HG03103 (cell line): ENCODE measurements around the gene TRIM39.
"Not testable (repeated sequence)": the region's sequence is repeated elsewhere in the genome, so short reads cannot be mapped to it uniquely, and the experiment has no call there.

Experiments used
- ATAC-seq: cut with Tn5 transposase; IDR thresholded peaks from one replicate; pipeline ENCODE4 v1.9.1; 2021; ENCODE audit warnings: low read depth; ENCODE audit not compliant: unreplicated experiment

The TRIM39 gene

GRCh38 chr6:30326526-30327231 lies at the start of gene TRIM39:
Gene TRIM39, plus strand, starts transcription at chr6:30326927. Its CDS starts 2,391 bp downstream, at chr6:30329318.
- ATAC-seq, result peak; percentile 57

GRCh38 chr6:30280988-30281387 lies 45.7 kb upstream of the TRIM39 start:
- not testable (repeated sequence) for ATAC-seq

GRCh38 chr6:30282522-30282921 lies 44.2 kb upstream of the TRIM39 start:
- ATAC-seq, result no peak

- ATAC-seq, result no peak
These were observed 43.0 kb upstream of the TRIM39 start for GRCh38 chr6:30283761-30284160.

GRCh38 chr6:30287139-30287538 lies 39.6 kb upstream of the TRIM39 start:
- ATAC-seq, result no peak

- no peak for ATAC-seq
These were observed 30.9 kb upstream of the TRIM39 start for GRCh38 chr6:30295837-30296236.

- ATAC-seq, result no peak
These were observed 22.7 kb upstream of the TRIM39 start for GRCh38 chr6:30304002-30304401.

- no peak for ATAC-seq
These were observed 15.6 kb upstream of the TRIM39 start for GRCh38 chr6:30311101-30311500.

GRCh38 chr6:30311671-30312070 lies 15.1 kb upstream of the TRIM39 start:
- ATAC-seq, result no peak

GRCh38 chr6:30312266-30312665 lies 14.5 kb upstream of the TRIM39 start:
- ATAC-seq, result no peak

GRCh38 chr6:30312676-30313321 lies 13.9 kb upstream of the TRIM39 start:
- no peak for ATAC-seq

- ATAC-seq, result no peak
These were observed 11.6 kb upstream of the TRIM39 start for GRCh38 chr6:30315156-30315555.

GRCh38 chr6:30317913-30318589 lies 8.7 kb upstream of the TRIM39 start:
- ATAC-seq, result no peak

- no peak for ATAC-seq
These were observed 7.4 kb upstream of the TRIM39 start for GRCh38 chr6:30319146-30319835.

GRCh38 chr6:30321692-30322388 lies 4.9 kb upstream of the TRIM39 start:
- no peak for ATAC-seq

GRCh38 chr6:30322527-30323501 lies 3.9 kb upstream of the TRIM39 start:
- no peak for ATAC-seq

- no peak for ATAC-seq
These were observed 2.9 kb upstream of the TRIM39 start for GRCh38 chr6:30323806-30324205.

GRCh38 chr6:30325150-30325872 lies 1.4 kb upstream of the TRIM39 start:
- no peak for ATAC-seq
